GM12874 (cell line): Measurements from ENCODE around the gene PNPLA1.

ENCODE experiments used
- CTCF ChIP-seq: IDR thresholded peaks from 2 replicates; pipeline ENCODE4 v1.5.1; 2011; ENCODE audit warnings: low read depth, mild to moderate bottlenecking, control low read depth, low read length, moderate library complexity; ENCODE audit not compliant: insufficient read depth

The PNPLA1 gene, protein sequence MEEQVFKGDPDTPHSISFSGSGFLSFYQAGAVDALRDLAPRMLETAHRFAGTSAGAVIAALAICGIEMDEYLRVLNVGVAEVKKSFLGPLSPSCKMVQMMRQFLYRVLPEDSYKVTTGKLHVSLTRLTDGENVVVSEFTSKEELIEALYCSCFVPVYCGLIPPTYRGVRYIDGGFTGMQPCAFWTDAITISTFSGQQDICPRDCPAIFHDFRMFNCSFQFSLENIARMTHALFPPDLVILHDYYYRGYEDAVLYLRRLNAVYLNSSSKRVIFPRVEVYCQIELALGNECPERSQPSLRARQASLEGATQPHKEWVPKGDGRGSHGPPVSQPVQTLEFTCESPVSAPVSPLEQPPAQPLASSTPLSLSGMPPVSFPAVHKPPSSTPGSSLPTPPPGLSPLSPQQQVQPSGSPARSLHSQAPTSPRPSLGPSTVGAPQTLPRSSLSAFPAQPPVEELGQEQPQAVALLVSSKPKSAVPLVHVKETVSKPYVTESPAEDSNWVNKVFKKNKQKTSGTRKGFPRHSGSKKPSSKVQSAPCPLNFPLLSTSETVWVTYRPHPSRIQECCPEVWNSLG

GRCh38 chr6:36269834-36270705, at the start of gene PNPLA1:
Gene PNPLA1, plus strand, starts transcription at chr6:36270060. Its CDS starts 400 bp downstream, at chr6:36270460.
- TF ChIP-seq CTCF = no peak

DNA sequence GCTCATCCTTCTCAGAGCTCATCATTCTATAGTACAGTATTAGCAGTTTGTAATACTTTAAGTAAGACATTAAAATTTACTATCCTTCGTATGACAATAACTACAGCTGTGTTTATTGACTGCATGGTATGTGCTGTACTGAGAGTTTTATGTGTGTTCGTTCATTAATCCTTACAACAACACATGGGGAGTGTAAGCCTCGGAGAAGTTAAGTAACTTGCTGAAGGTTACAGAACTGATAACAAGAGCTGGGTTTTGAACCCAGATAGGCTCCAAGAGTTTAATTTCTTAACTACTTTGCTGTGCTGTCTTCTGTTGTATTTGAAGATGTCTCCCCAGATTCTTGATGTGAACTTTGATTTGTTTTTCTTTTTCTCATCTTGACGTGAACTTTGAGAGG, 49.6 kb upstream of the PNPLA1 start:
- TF ChIP-seq CTCF = no peak

DNA sequence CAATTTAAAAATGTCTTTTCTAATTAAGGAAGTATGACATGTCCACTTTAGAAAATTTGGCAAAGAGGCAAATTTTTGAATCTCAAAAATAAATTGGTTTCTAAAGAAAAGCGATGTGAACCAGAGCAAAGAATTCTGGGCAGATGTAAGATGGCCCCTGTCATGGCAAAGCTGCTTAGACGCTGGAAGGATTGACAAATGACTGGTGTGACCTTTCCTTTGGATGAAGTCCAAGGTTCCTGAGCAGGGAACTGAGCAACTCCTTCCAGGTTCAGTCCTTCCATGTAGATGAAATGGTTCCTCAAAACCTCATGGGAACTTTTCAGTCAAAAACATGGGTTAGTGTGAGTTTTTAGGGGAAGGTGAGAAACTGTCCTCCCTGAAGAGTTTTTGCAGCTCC, 48.2 kb upstream of the PNPLA1 start:
- no peak for TF ChIP-seq CTCF

- TF ChIP-seq CTCF = no peak
Observed at GRCh38 chr6:36222924-36223323, 46.9 kb upstream of the PNPLA1 start.

- no peak for TF ChIP-seq CTCF
Observed at GRCh38 chr6:36223706-36224105, 46.2 kb upstream of the PNPLA1 start.

GRCh38 chr6:36224918-36225461, 44.9 kb upstream of the PNPLA1 start:
- no peak for TF ChIP-seq CTCF
